A172 (cell line): Measurements from ENCODE around the gene COL8A2. TPM values are rescaled to one million over a fixed set of nuclear protein-coding genes. Genes with fewer than 3 reads are reported as not detected.
"Not testable (repeated sequence)": the region's sequence is repeated elsewhere in the genome, so short reads cannot be mapped to it uniquely, and the experiment has no call there.

ENCODE experiments used
- DNase-seq: peaks from one replicate; pipeline ENCODE4 v3.0.0-alpha.2; 2015; ENCODE audit warnings: low spot score
- total RNA-seq: library from RNA; depleted of rRNA; stranded (reverse); fragments of >200 nt; shearing (Covaris generic); gene quantifications from 2 replicates; pipeline ENCODE4 v1.2.3, GENCODE V29; 2014; rRNA removed

Gene COL8A2
- 0.62 and 0.72 TPM in 2 replicates for total RNA-seq

- no peak for DNase-seq
Observed at GRCh38 chr1:36125129-36125991, at the start of gene COL8A2. Gene COL8A2, minus strand, starts transcription at chr1:36125222. Its CDS starts 24,980 bp downstream, at chr1:36100242.

- no peak for DNase-seq
Observed at GRCh38 chr1:36174713-36175112, 49.7 kb upstream of the COL8A2 start.

- peak; percentile 89 for DNase-seq
Observed at GRCh38 chr1:36172983-36173382, 48.0 kb upstream of the COL8A2 start.

- DNase-seq: no peak
Observed at GRCh38 chr1:36172017-36172747, 47.2 kb upstream of the COL8A2 start.

GRCh38 chr1:36170643-36171412 is 45.8 kb upstream of the COL8A2 start:
- no peak for DNase-seq

GRCh38 chr1:36168514-36168913 is 43.5 kb upstream of the COL8A2 start:
- DNase-seq: no peak

- DNase-seq: no peak
Observed at GRCh38 chr1:36166938-36167905, 42.2 kb upstream of the COL8A2 start.

- DNase-seq: no peak
Observed at GRCh38 chr1:36166136-36166535, 41.1 kb upstream of the COL8A2 start.

- no peak for DNase-seq
Observed at GRCh38 chr1:36165145-36165544, 40.1 kb upstream of the COL8A2 start.

GRCh38 chr1:36164361-36164760 is 39.3 kb upstream of the COL8A2 start:
- no peak for DNase-seq

GRCh38 chr1:36163426-36163825 is 38.4 kb upstream of the COL8A2 start:
- DNase-seq: no peak

GRCh38 chr1:36162680-36163239 is 37.7 kb upstream of the COL8A2 start:
- no peak for DNase-seq

- DNase-seq: peak; percentile 44
Observed at GRCh38 chr1:36161641-36162531, 36.9 kb upstream of the COL8A2 start.

- DNase-seq: peak; percentile 61
Observed at GRCh38 chr1:36160949-36161485, 36.0 kb upstream of the COL8A2 start.

GRCh38 chr1:36160388-36160948 is 35.4 kb upstream of the COL8A2 start:
- no peak for DNase-seq

GRCh38 chr1:36159614-36160387 is 34.8 kb upstream of the COL8A2 start:
- DNase-seq: no peak

- not testable (repeated sequence) for DNase-seq
Observed at GRCh38 chr1:36158827-36159252, 33.8 kb upstream of the COL8A2 start.
